NB4 (cell line): Measurements from ENCODE around the gene WBP2NL.

Experiments used
- CTCF ChIP-seq: IDR thresholded peaks from one replicate; pipeline ENCODE4 v1.5.1; 2012; ENCODE audit warnings: low read depth, low read length
- POLR2A ChIP-seq: IDR thresholded peaks from 2 replicates; pipeline ENCODE4 v1.6.1; 2011; ENCODE audit warnings: mild to moderate bottlenecking; ENCODE audit not compliant: insufficient read length; ENCODE audit errors: extremely low read depth

GRCh38 chr22:42010778-42011177 is 12.2 kb downstream of the WBP2NL start:
- no peak for TF ChIP-seq CTCF
- TF ChIP-seq POLR2A: no peak
